ENCODE measurements around the gene PLCB4.
"Not testable (repeated sequence)": the region's sequence is repeated elsewhere in the genome, so short reads cannot be mapped to it uniquely, and the experiment has no call there.

The PLCB4 gene

DNA sequence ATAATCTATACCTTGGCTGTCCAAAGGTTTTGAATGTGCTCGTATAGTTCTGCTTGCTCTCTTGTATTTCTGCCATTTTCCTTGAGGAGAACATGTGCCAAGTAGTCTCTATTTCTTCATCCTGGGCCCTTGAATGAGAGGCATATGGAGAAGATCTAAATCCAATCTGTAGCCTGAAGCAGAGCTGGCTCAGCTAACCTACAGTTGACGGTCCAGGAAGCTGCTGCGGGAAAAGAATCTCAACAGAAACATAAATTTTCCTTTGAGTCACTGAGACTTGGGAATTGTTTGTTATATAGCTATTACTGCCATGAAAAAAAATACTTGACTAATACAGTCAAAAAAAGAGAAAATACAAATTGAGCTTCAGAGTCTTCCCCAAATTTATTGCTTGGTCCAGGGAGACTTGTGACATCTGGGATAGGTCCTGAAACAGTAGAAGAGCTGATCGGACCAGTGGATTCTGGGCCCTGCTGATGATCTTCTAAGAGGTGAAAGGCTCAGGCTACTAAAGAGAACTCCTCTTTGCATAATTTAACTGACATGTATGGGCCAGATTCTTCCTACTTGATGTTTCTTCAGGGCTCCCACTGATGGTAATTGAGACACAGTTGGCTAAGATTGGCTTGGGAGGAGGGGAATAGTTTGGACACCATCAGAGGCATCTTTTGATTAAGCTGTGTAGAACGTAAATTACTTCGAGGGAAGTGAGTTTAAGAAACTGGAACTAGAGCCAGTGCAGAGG is 29.9 kb upstream of the PLCB4 start:
- TF ChIP-seq, protein P1, sequence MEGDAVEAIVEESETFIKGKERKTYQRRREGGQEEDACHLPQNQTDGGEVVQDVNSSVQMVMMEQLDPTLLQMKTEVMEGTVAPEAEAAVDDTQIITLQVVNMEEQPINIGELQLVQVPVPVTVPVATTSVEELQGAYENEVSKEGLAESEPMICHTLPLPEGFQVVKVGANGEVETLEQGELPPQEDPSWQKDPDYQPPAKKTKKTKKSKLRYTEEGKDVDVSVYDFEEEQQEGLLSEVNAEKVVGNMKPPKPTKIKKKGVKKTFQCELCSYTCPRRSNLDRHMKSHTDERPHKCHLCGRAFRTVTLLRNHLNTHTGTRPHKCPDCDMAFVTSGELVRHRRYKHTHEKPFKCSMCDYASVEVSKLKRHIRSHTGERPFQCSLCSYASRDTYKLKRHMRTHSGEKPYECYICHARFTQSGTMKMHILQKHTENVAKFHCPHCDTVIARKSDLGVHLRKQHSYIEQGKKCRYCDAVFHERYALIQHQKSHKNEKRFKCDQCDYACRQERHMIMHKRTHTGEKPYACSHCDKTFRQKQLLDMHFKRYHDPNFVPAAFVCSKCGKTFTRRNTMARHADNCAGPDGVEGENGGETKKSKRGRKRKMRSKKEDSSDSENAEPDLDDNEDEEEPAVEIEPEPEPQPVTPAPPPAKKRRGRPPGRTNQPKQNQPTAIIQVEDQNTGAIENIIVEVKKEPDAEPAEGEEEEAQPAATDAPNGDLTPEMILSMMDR (conservative IDR thresholded peaks at IDR 0.05; ENCODE audit: low read depth, low read length) = no peak
- H3K4me3 ChIP-seq (ENCODE audit: low read depth, low read length) = no peak overlapping the region
- no peak for DNase-seq (ENCODE audit: low read depth)

DNA sequence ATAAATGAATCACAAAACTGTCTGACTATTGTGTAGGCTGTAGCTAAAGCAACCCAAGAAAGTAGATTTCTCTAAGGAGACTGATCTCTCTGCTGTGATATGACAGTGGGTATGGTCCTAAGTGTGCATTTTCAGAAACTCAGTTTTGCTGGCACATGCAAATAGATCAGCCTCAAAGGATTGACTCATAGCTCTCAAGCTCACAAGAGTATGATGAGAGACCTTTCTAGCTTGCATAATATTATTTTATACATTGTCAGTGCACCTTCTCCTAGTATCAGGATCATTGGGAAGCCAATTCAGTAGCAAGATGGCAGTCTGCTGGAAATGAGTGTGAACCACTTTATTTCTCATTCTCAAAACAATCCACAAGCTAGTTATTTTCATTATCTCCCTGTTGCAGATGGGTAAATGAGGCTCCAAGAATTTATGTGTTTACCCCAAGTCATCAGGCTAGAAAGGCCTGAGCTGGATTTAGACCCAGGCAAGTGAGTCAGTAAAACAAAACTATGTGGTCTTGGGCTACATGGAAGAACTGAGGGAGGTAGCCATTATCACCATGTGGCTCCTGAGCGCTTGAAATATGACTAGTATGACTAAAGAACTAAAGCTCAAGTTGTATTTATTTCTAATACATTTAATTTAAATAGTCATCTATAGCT is 27.9 kb upstream of the PLCB4 start:
- H3K4me3 ChIP-seq (ENCODE audit: low read depth, low read length) = no peak overlapping the region
- DNase-seq (ENCODE audit: low read depth) = no peak
- TF ChIP-seq, protein P1 (conservative IDR thresholded peaks at IDR 0.05; ENCODE audit: low read depth, low read length) = no peak

DNA sequence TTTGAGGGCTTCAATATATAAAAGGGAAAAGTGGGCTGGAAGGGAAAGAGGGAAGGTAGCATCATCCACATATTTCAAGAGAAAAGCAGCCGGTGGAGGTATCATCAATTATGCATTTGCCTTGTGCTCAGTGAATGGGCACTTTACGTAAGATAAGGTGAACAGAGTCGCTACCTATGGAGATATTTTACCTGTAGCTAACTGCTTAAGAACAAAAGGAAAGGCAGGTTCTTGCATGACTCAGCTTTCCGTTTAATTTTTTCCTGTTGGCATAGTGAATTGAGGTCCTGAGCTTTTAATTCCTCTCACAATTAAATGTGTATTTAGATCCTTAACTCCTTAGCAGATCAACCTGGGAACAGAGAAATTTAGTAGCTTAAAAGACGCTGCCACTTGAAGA is 25.5 kb upstream of the PLCB4 start:
- DNase-seq (ENCODE audit: low read depth) = no peak
- no peak overlapping the region for H3K4me3 ChIP-seq (ENCODE audit: low read depth, low read length)
- TF ChIP-seq, protein P1 (conservative IDR thresholded peaks at IDR 0.05; ENCODE audit: low read depth, low read length) = no peak

DNA sequence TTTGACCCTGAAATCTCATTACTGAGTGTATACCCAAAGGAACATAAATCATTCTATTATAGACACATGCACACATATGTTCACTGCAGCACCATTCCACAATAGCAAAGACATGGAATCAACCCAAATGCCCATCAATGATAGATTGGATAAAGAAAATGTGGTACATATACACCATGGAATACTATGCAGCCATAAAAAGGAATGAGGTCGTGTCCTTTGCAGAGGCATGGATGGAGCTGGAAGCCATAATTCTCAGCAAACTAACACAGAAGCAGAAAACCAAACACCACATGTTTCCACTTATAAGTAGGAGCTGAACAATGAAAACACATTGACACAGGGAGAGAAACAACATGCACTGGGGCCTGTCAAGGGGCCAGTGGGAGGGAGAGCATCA is 21.0 kb upstream of the PLCB4 start:
- not testable (repeated sequence) for H3K4me3 ChIP-seq (ENCODE audit: low read depth, low read length); DNase-seq (ENCODE audit: low read depth)

DNA sequence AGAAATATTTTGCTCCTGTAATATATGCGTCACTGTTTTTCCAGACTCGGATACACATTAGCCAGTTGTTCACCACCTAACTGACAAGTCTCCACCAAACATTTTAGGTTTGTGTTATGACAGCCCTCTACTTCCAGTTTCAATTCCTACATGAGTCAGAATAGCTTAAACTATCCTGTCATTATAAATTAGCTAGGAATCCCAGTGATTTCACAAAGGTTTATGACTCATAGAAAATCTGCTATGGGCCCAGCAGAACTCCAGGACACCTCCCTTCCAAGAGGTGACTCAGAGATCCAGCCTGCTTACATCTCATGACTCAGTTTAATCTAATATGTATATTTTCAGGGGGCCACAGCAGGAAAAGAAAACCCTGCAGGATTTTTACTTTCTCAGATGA is 17.4 kb upstream of the PLCB4 start:
- peak; percentile 94 for DNase-seq (ENCODE audit: low read depth)
- TF ChIP-seq, protein P1 (conservative IDR thresholded peaks at IDR 0.05; ENCODE audit: low read depth, low read length) = no peak
- H3K4me3 ChIP-seq (ENCODE audit: low read depth, low read length) = no peak overlapping the region

DNA sequence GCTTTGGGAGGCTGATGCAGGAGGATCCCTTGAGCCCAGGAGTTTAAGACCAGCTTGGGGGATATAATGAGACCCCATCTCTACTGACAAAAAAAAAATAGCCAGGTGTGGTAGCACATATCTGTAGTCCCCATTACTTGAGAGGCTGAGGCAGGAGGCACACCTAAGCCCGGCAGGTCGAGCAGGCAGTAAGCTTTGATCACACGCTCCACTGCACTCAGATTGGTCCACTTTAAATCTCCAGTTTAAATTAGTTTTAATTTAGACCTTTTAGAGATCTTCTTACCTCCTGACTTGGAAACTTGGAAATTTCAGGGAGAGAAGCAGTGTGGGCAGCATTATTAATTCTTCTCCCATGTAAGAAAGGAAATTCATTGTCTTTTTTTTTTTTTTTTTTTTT is 16.8 kb upstream of the PLCB4 start:
- DNase-seq (ENCODE audit: low read depth) = no peak
- TF ChIP-seq, protein P1 (conservative IDR thresholded peaks at IDR 0.05; ENCODE audit: low read depth, low read length) = no peak
- no peak overlapping the region for H3K4me3 ChIP-seq (ENCODE audit: low read depth, low read length)

DNA sequence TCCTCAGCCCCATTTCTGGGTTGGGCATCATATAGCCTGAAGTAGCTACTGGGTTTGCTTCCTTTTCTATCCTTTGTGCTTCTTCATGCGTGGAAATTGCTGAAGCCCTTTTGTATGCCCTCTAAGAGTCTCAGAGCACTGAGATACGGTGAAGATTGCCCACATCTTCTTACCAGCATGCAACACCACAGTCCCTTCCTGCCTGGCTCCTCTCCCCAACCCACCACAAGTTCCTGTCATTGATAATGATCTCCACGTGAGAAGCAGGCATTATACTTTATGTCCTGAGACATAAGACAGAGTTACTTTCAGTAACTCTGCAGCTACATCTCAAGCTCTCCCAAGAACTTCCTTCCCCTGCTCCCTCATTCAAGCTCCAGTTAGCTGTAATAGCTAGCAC is 15.8 kb upstream of the PLCB4 start:
- no peak for DNase-seq (ENCODE audit: low read depth)
- TF ChIP-seq, protein P1 (conservative IDR thresholded peaks at IDR 0.05; ENCODE audit: low read depth, low read length) = no peak

More for the DNA sequence above, 15.8 kb upstream of the PLCB4 start:
- H3K4me3 ChIP-seq (ENCODE audit: low read depth, low read length) = no peak overlapping the region

All from choroid plexus epithelial cell (primary cell).